GM12801 (cell line): ENCODE results near the gene C11orf98.

ENCODE experiments used
- TF ChIP-seq, protein P1 (sequence below): IDR thresholded peaks from one replicate; pipeline ENCODE4 v1.5.1; 2011; ENCODE audit warnings: control low read depth; ENCODE audit not compliant: insufficient read length; ENCODE audit errors: extremely low read depth

Gene C11orf98

DNA sequence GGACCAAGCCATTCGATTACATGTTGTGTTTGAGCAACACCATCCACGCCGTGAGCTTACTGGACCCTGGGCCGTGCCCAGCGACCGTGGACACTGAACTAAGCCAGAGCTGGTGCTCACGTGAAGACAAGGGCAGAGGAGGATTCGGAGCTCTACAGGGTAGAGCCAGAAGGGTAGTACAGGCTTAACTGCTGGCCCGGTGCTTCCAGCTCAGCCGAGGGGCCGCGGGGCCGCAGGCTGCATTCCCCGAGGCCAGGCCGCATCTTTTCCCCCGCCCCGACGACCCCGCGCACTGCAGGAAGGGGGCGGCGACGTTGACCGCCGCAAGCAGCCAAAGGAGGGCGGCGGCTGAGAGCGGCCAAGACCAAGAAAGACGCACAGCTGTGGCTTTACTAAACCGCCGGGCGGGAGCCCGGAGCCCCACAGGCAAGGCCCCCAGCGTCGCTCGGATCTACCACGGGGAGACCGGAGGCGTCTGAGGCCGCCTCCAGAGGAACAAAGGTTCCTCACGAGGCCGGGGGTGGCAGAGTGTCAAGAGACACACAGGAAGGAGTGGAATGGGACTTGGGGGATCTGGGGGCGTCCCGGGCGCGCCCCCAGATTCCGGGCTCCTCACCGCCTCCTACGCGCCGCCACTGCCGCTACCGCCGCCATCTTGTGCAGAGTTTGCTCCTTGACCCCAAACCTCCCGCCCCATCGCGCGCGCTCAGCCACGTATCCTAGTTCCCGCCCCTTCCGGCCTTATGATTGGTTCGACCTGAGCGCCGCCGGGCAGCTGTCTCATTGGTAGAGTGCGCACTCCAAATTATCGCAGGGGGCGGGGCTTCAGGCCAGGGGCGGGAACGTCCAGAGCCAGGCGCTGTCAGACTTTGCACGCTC is 18.8 kb downstream of the C11orf98 start, which contains the start of gene GANAB:
Gene GANAB, minus strand, starts transcription at position 668 of the 879 bp plus-strand sequence. Its CDS starts 14 bp downstream, at position 654.
- TF ChIP-seq, protein P1, sequence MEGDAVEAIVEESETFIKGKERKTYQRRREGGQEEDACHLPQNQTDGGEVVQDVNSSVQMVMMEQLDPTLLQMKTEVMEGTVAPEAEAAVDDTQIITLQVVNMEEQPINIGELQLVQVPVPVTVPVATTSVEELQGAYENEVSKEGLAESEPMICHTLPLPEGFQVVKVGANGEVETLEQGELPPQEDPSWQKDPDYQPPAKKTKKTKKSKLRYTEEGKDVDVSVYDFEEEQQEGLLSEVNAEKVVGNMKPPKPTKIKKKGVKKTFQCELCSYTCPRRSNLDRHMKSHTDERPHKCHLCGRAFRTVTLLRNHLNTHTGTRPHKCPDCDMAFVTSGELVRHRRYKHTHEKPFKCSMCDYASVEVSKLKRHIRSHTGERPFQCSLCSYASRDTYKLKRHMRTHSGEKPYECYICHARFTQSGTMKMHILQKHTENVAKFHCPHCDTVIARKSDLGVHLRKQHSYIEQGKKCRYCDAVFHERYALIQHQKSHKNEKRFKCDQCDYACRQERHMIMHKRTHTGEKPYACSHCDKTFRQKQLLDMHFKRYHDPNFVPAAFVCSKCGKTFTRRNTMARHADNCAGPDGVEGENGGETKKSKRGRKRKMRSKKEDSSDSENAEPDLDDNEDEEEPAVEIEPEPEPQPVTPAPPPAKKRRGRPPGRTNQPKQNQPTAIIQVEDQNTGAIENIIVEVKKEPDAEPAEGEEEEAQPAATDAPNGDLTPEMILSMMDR = no peak

DNA sequence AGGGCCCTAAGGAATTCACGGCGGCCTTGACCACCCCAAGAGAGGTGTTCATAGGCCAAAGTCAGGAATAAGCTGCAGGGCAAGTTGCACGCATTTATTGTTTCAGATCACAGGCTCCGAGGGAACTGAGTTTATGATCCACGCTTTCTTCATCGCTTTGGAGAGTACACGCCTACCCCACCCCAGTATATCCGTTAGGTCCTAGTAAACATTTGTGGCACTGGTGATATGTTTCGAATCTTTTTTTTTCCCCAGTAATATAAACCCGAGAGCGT is 19.4 kb downstream of the C11orf98 start:
- TF ChIP-seq, protein P1 = no peak

DNA sequence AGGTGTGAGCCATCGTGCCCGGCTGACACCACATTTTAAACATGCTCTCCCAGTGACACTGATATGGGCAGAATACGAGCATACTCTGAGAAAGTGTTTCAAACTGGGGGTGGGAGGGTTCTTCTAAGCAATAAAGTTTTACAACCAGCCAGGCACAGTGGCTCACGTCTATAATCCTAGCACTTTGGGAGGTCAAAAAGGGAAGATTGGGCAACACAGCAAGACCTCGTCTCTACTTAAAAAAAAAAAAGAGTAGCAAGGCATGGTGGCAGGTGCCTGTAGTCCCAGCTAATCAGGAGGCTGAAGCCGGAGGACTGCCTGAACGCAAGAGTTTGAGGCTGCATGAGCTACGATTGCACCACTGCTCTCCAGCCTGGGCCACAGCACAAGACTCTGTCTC is 20.8 kb downstream of the C11orf98 start:
- TF ChIP-seq, protein P1 = no peak

DNA sequence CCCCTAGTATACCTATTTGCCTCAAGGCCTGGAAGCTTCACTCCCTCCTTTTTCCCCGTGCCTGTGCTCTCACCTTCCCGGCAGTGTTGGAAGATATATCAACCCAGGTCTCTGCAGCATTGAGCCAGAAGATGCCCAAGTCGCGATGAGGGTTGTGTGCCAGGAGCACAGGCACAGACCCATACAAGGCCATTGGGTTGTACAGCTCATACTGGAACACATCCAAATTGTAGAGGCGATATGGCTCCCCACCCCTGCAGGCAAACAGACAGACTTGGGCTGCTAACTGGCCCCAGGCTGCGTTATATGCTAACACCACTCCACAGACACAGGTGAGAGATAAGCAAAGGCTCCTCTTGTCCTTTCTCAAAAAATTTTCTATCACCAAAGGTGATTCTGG is 32.5 kb downstream of the C11orf98 start:
- TF ChIP-seq, protein P1 = no peak

DNA sequence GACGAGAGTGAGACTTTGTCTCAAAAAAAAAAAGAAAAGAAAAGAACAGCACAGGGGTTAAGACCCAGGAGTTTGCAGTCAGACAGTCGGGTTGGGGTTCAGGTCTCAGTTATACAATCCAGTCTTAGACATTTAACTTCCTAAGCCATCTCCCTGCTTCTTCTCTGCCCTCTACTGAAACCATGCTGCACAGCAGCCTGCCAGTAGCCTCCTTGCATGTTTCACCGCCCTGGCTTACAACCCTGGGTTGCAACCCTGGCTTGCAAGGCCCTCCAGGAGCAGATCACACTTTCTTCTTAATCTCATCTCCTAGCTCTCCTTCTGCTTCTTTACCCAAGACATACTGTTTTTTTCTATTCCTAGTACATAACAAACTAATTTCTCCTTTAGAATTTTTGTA is 37.3 kb downstream of the C11orf98 start:
- TF ChIP-seq, protein P1 = no peak

DNA sequence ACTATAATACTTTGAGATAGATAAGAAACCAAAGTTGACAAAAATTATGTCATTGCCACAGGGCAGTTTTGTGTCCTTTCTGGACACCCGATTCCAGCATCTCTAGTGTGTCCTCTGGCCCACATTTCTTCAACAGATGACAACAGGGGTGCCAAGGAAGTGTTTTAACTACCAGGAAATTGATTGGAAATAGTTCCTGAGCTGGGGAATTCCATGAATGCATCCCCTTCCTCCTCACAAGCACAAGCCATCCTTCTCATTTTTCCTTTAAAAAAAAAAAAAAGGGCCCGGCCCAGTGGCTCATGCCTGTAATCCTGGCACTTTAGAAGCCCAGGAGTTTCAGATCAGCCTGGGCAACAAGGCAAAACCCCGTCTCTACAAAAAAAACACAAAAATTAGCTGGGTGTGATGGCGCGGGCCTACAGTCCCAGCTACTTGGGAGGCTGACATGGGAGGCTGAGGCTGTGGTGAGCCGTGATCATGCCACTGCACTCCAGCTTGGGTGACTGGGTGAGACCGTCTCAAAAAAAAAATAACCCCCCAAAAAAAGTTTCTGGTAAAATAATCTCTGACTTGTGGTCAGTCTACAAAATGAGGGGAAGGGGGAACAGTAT is 42.4 kb downstream of the C11orf98 start:
- TF ChIP-seq, protein P1 = no peak

DNA sequence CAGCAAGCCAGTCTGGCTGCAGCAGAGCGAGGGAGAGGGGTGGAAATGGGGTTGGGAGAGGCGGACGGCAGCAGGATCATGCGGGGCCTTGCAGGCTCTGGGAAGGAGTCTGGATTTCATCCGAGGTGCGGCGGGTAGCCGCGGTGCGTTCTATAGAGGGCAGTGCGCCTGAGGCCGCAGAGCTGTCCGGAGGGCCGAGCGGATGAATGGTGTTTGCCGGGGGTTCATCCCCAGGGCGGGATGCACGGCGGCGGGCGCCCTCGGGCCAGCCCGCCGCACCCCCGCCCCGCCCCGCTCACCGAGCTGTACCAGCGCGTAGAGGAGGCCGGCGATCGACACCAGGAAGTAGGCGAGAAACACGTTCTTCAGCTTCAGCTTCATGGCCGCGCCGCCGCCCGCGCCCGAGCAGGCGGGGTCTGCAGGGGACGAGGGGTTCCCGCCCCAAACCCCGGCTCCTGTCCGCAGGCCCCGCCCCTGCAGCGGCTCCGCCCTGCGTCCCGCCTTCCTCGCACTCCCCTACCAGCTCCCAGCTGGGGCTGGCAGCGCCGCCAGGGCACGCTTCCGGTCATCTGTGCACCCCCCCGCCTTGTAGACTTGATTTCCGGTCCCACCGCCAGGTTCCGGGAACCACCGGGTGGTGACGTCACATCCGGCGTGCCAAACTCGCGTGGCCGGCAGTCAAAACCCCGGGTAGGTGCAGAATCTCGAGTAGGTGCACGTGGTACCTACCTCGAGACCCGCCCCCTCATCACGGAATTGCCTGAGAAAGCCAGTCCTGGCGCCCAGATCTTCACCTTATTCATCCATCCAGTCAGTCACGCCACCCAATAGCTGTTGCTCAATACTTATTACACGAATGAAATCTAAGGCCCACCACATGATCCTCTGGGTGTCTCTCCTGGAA is 43.2 kb downstream of the C11orf98 start, which contains the start of gene B3GAT3:
Gene B3GAT3, minus strand, starts transcription at position 420 of the 904 bp plus-strand sequence. Its CDS starts 39 bp downstream, at position 381.
- TF ChIP-seq, protein P1 = no peak
